Activated CD4-positive, alpha-beta T cell treated with anti-CD3 and anti-CD28 coated beads, Interleukin-2, amount 50 U/mL, for 48 hours (primary cell): Measurements from ENCODE around the gene DNAH17.

ENCODE experiments used
- DNase-seq, 2 experiments: peaks; one replicate each; pipeline ENCODE4 v3.0.0-alpha.2; 2020

DNAH17 gene

DNA sequence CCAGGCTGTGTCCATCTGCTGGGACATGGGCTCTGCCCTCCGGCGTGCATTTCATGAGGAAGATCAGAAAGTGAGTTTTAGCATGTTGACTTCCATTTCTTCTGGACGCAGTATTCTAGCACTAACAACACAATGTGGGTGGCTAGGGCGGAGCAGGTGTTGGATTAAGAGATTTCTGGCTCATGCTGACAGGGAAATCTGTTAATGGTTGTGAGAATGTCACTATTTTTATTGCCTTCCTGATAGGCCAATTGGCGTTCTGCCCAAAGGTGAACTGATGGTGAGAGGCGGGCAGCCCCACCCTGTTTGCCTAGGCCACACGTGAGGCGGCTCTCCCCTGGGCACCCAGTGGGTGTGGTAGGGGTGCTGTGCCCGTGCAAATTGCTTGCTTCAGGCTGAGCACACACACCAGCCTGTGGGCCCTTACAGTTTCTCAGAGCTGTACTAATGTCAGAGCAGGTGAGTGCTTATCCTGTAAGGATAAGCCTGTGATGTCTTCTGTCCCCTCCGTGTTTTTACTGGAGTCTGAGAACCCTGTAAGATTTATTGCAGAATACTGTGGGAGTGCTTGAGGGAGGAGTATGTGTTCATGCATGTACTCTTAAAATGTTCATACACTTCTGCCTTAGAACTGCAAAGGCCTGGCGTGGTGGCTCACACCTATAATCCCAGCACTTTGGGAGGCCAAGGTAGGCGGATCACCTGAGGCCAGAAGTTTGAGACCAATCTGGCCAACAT lies 167.8 kb downstream of the DNAH17 start:
- DNase-seq = no peak

DNA sequence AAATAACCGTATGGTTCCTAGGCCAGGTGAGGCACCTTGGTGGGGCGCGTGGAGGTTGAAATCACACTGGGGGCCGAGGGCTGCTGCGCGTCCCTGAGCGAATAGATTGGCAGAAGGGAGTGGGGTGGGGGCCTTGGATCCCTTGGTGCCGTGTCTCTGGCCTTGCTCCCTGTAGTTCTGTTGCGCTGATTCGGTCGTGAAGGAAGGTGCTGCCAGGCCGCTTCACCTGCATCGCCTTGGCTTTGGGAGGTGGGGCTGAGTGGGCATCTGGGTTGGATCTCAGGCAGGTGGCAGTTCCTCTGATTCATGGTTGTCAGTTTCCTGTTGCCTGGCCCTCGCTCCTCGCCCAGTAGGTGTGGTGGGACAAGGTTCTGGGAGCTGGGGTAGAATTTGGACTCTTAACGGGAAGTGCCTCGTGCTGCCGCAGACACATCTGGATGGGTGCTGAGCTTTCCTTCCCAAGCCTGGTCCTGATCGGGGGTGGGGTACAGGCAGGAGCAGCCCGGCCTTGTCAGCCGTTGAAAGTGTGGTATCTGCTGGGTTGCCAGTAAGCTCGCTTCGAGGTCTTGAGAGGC lies 168.6 kb downstream of the DNAH17 start:
- no peak for DNase-seq

DNA sequence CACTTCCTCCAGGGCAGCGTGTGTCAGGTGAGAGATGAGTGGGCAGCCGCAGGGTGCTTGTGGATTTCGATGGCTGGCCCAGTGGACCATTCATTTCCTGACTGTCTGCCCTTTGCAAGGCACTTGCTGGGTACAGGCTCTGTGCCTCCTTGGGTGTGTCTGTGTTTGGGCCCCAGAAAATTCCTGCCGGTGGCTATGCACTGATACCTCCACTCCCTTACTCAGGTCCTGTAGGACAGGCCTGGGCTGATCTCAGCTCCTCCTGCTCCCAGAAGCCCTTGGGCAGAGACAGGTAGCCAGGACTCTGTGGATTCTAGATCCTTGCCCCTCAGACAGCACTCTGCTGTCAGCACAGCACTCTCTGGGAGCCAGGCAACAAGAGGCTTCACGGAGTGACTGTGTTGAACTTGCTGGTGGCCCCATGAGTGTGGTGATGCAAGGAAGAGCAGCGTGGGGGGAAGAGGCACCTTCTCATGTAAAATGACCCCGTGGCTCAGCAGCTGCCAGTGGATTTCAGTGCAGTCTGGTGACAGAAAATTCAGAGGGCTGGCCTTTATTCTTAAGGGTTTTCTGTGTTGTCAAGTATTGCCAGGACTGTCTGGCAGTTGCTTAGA lies 169.7 kb downstream of the DNAH17 start:
- no peak for DNase-seq

DNA sequence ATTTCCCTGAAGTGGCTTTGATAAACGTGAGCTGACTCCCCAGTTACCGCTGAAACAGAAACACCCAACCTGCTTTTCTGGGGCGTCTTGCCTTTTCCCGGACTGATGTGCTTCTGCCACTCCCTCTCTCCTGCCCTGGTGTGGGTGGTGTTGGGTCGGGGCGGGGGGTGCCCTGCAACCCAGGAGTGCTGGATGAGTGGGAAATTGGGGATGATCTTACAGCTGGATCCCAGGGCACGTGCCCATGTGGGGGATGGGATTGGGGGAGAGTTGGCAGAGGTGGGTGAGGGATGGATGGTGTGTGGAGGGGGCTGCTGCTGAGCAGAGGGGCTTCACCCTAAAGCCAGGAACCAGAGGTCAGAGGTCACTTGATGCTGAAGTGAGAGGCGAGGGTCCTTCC lies 170.3 kb downstream of the DNAH17 start:
- DNase-seq = no peak

DNA sequence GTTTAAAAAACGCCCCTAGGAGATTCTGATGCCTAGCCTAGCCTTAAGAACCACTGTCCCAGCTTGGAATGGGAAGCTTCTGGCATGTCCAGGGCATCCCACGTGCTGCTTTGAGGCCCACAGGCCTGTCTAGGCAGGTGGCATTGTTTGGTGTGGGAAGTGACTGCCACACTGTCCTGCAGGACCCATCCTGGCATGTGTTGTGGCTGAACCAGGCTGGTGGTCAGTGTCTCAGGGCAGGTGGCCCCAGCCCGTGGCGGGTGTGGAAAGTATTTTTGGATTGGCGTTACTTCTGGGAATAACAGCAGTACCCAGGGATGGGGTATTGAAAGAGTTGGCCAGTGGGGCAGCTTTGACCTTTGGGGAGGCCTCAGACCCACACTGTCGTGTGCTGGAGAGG lies 170.8 kb downstream of the DNAH17 start:
- DNase-seq = no peak

DNA sequence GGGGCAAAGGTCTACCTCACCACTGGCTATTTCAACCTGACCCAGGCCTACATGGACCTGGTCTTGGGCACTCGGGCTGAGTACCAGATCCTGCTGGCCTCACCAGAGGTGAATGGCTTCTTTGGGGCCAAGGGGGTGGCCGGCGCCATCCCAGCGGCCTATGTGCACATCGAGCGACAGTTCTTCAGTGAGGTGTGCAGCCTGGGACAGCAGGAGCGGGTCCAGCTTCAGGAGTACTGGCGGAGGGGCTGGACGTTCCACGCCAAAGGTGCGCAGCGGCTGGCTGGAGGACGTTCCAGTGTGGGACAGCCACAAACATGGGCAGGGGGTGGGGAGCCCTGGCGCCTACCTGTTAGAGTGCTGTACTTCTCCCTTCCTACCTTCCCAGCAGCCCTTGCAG lies 173.4 kb downstream of the DNAH17 start:
- no peak for DNase-seq

DNA sequence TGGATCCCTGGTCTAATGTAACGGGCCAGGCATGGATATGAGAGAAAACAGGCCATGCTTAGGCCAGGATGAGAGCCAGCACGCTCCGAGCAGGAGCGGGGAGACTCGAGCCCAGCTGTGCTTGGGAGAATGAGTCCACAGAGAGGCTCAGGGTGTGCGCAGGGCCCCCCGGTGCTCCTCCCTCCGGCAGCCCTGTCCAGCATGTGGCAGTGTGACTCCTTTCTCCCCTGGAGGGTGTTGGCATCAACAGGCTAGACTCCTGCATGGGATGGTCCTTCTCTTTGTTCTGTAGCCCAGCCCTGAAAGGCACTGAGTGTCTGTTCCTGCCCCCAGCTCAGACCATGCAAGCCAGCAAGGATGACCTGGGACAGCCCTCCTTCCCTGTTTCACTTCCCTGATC lies 175.3 kb downstream of the DNAH17 start:
- DNase-seq = no peak

DNA sequence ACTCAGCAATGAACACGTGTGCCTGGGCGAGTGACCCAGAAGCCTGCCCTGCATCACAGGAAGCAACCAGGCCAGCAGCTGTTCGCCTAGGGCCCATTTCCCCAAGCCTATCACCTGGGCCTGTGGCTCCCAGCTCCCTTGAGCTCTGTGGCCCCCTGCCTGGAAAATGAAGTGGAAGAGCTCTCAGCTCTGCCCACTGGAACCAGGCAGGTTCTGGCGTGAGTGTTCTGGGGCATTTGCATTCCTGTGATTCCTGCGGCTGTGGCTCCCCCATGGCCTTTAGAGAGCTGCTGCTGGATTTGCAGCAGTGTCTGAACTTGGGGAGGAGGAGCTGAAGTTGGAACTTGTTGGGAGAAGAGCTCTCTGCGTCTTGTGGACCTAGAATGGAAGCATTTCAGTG lies 175.9 kb downstream of the DNAH17 start:
- DNase-seq = no peak

DNA sequence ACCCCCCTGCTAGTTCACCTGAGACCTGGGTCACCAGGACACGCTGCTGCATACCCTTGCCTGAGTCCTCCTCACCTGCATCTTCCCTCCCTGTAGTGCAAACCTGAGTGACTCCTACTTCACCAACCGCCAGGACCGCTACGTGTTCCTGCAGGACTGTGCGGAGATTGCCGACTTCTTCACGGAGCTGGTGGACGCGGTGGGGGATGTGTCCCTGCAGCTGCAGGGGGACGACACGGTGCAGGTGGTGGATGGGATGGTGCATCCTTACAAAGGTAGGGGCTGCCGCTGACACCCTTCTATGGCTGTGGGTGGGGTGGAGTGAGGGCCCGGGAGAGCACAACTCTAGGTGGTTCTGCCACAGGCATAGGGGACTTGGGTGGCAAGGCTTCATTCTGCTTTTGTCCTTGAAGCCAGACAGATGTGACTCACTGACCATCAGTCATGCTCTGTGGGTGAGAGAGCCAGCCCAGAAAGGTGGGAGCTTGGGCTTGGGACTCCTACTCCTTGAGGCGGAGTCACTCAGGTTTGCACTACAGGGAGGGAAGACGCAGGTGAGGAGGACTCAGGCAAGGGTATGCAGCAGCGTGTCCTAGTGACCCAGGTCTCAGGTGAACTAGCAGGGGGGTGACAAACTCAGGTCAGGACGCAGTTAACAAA lies 176.5 kb downstream of the DNAH17 start:
- no peak for DNase-seq

DNA sequence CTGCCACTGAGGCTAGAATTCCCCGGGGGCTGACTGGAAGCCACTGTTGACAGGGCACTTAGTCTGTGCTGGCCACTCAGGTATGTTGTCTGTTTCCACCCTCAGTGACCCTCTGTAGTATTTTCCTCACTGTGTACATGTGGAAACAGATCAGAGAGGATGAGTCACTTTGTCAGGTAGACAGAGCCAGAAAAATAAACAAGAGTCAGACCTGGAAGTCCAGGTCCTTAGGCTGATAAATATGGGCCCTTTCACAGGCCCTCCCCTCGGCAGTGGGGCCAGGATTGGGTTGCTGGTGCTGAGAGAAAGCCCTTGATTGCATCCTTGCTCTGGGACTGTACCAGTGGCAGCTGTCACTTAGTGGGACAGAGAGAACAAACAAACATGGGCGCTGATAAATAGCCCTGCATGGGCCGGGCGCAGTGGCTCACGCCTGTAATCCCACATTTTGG lies 177.5 kb downstream of the DNAH17 start:
- DNase-seq = no peak

DNA sequence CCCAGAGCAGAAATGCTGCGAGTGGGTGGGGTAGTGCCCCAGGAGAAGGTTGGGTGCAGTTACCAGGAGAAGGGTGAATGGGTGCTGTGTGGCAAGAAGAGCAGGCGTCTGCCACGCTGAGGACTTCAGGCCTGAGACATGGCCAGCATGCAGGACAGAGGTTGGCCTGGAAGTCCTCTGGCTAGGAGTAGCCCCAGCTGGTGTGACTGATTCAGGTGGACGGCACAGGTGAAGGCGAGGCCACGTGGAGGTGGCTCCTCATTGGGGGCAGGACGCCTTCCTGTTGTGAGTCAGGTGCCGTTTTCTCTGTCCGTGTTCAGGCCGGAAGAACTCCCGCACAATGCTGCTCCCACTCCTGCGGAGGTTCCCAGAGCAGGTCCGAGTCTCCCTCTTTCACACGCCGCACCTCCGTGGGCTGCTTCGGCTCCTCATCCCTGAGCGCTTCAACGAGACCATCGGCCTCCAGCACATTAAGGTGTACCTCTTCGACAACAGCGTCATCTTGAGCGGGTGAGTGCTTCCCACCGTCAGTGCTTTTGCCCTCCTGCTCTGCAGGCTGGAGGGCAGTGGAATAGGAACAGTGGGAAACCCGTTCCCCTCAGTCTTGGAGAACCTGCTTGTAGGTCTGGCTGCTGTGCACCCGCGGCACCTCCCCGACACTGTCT lies 178.0 kb downstream of the DNAH17 start:
- DNase-seq = no peak

DNA sequence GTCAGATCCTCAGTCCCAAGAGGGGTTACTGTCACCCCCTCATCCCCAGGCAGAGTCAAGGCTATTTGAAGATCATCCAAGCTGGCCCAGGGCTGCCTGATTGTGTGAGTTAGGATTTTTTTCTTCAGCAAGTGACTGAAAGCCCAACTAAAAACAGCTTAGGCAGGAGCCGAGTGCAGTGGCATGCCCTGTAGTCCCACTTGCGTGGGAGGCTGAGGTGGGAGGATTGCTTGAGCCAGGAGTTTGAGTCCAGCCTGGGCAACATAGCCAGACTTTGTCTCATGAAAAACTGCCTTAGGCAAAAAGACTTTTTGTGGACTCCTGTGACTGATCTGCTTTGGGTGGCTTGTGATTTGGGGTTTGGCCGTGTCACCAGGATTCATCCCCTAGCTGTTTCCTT lies 178.8 kb downstream of the DNAH17 start:
- DNase-seq = no peak

DNA sequence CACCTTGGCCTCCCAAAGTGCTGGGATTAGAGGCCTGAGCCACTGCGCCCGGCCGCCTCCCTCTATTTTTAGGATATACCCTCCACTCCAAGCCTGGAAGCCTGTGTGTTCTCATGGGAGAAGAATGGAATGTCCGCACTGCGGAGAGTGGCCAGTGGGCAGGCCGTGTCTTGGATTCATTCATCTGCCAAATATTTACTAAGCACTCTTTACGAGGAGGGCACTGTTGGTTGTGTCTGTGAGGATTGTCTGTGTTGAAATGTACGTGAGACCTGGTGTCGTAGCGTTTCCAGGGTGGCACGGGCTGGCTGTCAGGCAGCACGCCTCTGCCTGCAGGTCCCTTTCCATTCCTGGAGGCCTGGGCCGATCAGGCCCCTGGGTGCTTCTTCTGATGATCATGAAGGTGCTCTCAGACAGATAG lies 179.5 kb downstream of the DNAH17 start:
- no peak for DNase-seq

DNA sequence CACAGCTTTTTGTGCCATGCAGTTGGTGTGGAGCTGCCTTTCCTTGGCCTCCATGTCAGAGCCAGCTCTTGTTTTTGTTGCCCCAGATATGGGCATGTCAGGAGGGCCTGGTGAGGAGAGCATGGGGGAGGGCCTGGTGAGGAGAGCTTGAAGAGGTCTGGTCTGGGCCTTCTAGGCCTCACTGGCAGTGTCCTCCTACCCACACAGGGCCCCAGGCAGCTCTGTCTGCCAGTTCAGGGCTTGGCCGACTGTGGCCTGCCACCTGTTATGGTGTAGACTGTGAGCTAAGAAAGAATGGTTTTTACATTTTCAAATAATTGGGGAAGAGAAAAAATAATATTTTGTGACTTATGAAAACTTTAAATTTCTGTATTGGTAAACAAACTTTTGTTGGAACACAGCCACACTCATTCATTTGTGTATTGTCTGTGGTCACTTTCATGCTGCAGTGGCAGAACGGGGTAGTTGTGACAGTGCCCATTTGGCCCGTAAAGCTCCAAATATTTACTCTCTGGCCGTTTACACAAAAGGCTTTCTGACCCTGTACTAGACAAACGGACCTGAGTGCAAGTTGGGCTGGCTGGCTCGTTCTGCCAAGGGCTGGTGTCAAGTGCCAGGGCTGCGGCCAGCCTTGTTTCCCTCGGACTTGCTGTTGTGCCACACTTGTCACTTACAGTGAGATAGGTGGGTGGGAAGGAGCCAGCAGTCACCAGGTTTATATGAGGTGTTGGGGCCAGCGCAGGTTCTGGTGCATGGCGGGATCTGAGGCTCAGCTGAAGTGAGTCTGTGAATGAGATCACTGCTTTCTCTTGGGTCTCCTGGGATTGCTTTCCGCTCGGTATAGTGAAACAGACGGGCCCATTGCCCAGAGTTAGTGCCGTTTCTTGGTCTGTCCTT lies 180.5 kb downstream of the DNAH17 start:
- DNase-seq = no peak

DNA sequence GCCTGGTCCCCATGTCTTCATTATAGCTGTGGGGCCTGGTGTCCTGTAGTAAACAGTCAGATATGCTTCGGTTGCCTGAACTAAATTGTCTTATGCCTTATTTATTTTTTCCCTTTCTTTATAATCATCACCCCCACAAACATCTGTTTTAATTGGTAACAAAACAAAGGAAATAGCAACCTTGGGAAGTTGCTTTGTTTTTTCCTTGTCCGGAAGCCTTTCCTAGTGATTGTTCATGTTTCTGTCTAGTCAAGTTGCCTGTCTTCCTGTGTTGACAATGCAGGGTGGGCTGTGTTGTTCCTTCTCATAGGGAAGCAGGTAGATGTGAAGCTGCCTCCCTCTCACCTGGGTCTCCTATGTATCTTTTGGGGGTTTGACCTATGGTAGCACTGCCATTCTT lies 182.0 kb downstream of the DNAH17 start:
- DNase-seq = no peak

DNA sequence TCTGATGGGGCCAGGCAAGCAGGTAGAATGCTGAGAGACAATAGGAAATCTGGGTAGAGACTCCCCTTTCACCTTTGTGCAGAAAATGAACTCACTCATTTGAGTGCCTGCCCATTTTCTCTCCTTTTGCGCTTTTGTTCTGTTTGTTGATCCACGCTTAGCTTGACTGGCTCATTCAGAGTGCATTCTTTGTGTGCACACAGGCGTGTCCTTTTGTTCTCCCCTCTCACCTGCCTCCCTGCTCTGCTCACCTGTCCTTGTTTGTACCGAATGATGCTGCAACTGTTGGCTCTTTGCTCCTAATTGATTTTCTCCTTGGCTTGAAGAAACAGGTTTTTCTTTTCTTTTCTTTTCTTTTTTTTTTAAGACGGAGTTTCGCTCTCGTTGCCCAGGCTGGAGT lies 183.0 kb downstream of the DNAH17 start:
- no peak for DNase-seq

DNA sequence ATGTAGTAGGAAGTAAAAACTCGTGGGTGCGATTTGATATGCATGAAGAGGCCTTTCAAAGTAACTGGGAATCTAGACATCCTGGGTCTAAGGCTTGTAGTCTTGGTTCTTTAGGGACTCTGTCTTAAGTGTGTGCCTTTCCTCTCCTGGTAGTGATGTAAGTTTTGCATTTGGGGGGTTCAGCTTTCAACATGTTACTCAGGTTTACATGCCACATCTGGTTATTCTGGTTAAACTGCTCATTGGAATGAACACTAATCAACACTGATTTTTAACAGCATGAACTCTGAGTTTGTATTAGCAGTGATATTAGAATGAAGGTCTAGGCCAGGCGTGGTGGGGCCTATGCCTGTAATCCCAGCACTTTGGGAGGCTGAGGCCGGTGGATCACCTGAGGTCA lies 183.6 kb downstream of the DNAH17 start:
- no peak for DNase-seq

DNA sequence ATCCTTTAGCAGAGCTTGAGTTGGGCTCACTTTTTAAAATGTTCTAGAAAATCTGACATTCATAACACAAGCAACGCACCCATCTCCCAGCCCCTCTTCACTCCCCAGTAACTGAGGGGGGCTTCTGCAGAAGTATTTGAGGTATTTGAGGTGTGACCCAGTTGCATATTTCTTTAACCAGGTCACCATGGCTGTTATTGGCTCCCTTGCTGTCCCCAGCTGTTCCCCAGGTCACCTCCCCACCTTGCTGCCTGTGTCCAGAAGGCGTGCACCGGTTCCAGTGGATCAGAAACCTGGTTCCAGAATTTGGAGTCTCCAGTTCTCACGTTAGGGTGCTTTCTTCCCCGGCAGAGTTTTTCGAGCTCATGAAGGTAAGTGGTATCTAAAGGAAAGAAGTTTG lies 184.9 kb downstream of the DNAH17 start:
- no peak for DNase-seq

DNA sequence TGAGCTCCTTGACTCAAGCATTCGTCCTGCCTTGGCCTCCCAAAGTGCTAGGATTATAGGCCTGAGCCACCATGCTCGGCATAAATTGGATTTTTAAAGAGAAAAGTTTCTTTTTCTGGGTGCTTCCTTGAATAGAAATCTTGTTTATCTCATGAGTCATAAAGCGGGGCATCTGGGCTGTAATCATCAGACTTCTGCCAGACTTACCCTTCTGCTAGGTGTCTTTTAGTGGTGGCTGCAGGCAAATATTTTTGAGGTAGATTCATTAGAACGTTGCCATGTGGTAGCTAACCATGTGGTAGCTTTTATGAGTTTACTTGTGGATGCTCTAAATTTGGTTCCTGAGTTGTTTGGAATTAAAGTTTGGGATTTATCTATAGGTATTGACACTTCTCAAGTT lies 185.4 kb downstream of the DNAH17 start:
- DNase-seq = no peak

DNA sequence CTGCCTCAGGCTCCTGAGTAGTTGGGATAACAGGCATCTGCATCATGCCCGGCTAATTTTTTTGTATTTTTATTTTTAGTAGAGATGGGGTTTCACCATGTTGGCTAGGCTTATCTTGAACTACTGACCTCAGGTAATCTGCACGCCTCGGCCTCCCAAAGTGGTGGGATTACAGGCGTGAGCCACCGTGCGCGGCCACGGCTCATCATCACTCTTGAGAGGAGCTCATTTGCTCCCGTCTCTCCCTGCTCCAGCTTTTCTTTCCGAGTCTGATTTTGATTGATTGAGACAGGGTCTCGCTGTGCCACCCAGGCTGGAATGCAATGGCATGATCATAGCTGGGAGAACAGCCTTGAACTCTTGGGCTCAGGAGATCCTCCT lies 186.2 kb downstream of the DNAH17 start:
- no peak for DNase-seq

DNA sequence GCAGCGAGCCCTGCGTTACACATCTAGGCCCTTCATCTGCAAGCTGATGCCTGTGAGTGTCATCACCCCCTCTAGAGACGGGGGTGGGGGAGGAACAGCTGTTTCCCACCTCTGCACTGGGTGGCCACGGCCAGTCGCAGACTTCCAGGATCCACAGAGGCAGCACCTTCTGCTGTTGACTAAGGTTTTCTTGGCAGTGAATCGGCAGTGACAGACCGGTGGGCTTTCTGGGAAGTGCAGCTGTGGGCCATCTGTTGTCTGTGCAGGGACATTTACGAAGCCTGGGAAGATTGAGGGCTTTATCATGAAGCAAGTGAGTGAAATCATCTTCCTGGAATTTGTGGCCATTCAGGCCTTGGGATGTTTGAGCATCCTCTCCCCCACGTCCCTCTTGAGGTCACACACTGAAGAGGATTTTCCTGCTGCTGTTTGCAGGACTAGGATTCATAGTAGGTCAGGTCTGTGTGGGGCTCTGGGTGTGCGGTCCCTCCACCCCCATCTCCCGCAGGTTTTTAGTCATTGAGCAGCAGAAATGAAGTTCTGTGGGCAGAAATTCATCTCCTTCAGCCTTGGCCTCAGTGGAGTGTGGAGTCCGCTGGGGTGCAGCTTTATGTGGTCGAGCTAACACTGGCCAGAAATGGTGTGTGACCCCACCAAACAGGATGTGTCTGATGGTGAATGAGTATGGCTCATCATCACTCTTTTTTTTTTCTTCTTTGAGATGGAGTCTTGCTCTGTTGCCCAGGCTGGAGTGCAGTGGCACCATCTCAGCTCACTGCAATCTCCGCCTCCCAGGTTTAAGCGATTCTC lies 186.8 kb downstream of the DNAH17 start:
- no peak for DNase-seq
